ENCODE data around the gene CHSY1. TPM values are rescaled to one million over a fixed set of nuclear protein-coding genes. Genes with fewer than 3 reads are reported as not detected.

The CHSY1 gene
- total RNA-seq, 1 donor from 2014 or later: 23.3 TPM

DNA sequence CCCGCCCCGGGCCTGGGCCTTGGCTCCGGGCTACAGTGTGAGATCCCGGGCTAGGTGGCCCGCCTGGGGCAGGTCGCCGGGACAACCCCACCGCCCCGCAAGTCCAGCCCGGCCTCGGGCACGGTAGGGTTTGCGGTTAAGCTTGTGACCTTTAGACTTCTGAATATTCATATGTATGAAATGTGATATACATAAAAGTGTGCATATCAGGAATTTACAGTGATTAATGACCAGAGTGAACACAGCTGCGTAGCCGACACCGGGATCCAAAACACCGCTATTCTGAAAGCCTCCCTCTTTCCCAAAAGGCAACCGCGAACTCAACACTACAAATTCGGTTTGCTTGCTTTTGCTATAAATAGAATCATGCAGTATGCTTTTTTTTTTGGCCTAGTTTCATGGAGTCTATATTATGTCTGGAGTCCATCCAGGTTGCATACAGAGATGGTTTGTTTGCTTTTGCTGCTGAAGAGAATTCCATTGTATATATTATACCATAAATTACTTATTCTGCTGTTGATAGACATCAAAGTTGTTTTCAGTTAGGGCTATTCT is 43.8 kb upstream of the CHSY1 start:
- Mint-ChIP-seq H3K36me3 (no peaks in the 10 kb centered on the region), H3K4me3 (peak overlapping the region; percentile 100), H3K27me3 (ENCODE audit: insufficient read depth, low read depth) (no peaks in the 10 kb centered on the region), H3K27ac (no peak overlapping the region), H3K9me3 (no peaks in the 10 kb centered on the region), H3K4me1 (peaks cover 22% of the 10 kb centered on the region)
- Histone ChIP-seq H3K9me3 (ENCODE audit: low read depth) (no peaks in the 10 kb centered on the region), H3K36me3 (no peaks in the 10 kb centered on the region), H3K9ac (peak overlapping the region; percentile 41), H2AFZ (replicated peaks) (peak overlapping the region; percentile 74), H3K79me2 (ENCODE audit: low read depth) (peaks cover 51% of the 10 kb centered on the region), H4K20me1 (ENCODE audit: low read depth) (peaks cover 41% of the 10 kb centered on the region), H3K27ac (no peak overlapping the region), H3K4me2 (peak overlapping the region; percentile 83), H3K4me1 (peaks cover 7% of the 10 kb centered on the region), H3K4me3 (peak overlapping the region; percentile 94), H3F3A (ENCODE audit: low read depth) (peaks cover 10% of the 10 kb centered on the region), H3K27me3 (no peaks in the 10 kb centered on the region)
- no peak for DNase-seq (ENCODE audit: low spot score)
- TF ChIP-seq EZH2phosphoT487 (IDR thresholded peaks at IDR 0.05) (no peak), EZH2 (IDR thresholded peaks at IDR 0.05) (no peak)
- TF ChIP-seq, protein P1, sequence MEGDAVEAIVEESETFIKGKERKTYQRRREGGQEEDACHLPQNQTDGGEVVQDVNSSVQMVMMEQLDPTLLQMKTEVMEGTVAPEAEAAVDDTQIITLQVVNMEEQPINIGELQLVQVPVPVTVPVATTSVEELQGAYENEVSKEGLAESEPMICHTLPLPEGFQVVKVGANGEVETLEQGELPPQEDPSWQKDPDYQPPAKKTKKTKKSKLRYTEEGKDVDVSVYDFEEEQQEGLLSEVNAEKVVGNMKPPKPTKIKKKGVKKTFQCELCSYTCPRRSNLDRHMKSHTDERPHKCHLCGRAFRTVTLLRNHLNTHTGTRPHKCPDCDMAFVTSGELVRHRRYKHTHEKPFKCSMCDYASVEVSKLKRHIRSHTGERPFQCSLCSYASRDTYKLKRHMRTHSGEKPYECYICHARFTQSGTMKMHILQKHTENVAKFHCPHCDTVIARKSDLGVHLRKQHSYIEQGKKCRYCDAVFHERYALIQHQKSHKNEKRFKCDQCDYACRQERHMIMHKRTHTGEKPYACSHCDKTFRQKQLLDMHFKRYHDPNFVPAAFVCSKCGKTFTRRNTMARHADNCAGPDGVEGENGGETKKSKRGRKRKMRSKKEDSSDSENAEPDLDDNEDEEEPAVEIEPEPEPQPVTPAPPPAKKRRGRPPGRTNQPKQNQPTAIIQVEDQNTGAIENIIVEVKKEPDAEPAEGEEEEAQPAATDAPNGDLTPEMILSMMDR (IDR thresholded peaks at IDR 0.05): no peak

DNA sequence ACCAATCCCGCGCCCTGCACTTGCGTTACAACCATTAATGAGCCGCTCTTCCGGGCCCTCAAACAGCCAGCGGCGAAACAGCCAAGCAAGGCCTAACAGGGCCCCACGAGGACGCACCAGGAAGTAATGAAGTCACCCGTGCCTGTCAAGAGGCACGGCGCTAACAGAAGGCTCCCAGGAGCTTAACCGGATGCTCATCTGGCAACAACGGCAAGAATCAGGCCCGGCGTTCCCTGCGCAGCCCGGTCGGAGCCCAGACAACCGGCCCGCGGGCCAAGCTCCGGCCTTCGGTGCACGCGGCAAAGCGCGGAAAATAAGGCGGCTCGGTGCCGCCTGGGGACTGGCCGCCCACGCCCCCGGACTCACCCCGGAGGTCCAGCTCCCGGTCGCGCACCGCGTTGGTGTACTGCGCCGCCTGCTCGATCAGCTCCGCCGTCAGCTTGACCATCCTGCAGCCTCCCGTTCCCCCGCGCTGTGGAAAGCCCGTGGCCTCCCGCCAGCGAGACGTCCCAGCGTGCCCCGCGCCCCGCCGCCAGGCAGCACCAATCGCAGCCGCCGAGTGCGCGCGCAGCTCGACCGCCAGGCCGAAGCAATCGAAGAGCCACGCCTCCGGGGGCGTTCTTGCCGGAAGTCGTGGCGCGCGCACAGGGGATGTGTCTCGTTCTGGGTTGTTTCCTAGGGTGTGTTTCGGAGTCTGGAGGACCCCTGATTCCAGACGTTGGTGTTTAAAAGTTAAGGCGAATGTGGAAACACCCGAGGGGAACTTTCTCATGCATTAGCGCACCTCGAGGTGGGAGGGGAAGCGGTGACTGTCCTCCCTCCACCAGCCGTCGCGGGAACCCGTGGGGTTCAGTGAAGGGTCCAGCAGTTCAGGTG is 43.1 kb upstream of the CHSY1 start, which contains the start of gene SNRPA1:
Gene SNRPA1 (minus strand): TSS at position 518 of the 876 bp plus-strand sequence. CDS start 70 bp downstream, at position 448.
- Histone ChIP-seq H3K27ac (peak within 1 kb of the TSS; percentile 81), H3K9me3 (ENCODE audit: low read depth) (no peaks in the 10 kb centered on the region), H3K36me3 (no peaks in the 10 kb centered on the region), H3K79me2 (ENCODE audit: low read depth) (peaks cover 58% of the 10 kb centered on the region), H3K9ac (peak within 1 kb of the TSS; percentile 87), H4K20me1 (ENCODE audit: low read depth) (peaks cover 41% of the 10 kb centered on the region), H3F3A (ENCODE audit: low read depth) (peaks cover 10% of the 10 kb centered on the region), H3K4me2 (peak within 1 kb of the TSS; percentile 83), H3K27me3 (no peaks in the 10 kb centered on the region), H3K4me3 (peak within 1 kb of the TSS; percentile 94), H2AFZ (replicated peaks) (peak within 1 kb of the TSS; percentile 78), H3K4me1 (peaks cover 7% of the 10 kb centered on the region)
- Mint-ChIP-seq H3K4me3 (peak within 1 kb of the TSS; percentile 100), H3K36me3 (no peaks in the 10 kb centered on the region), H3K27ac (peak within 1 kb of the TSS; percentile 93), H3K27me3 (ENCODE audit: insufficient read depth, low read depth) (no peaks in the 10 kb centered on the region), H3K9me3 (no peaks in the 10 kb centered on the region), H3K4me1 (peaks cover 22% of the 10 kb centered on the region)
- peak; percentile 98 for DNase-seq (ENCODE audit: low spot score)
- TF ChIP-seq, protein P1 (IDR thresholded peaks at IDR 0.05): no peak
- TF ChIP-seq EZH2phosphoT487 (IDR thresholded peaks at IDR 0.05) (no peak), EZH2 (IDR thresholded peaks at IDR 0.05) (peak; percentile 12)

DNA sequence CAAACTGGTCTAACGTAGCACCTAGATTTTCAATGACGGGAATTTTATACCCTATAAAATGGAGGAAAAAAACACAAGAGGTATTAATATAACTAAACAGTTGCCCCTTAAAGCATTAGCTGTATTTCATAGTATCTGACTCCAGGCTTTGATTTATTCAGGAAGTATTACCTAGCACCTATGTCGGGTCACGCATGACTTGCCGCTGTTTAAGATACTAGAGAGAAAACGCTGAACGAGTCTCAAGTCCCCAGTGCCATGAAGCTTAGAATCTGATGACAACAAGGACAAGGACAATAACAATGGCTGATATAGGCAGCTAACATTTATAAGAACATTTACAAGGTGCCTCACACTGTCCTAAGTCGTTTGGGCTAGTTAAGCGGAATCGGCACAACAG is 41.3 kb upstream of the CHSY1 start:
- DNase-seq (ENCODE audit: low spot score): no peak
- H3K36me3 Mint-ChIP-seq: peaks cover 8% of the 10 kb centered on the region
- Histone ChIP-seq H3K4me1 (peaks cover 7% of the 10 kb centered on the region), H3F3A (ENCODE audit: low read depth) (peaks cover 10% of the 10 kb centered on the region), H3K36me3 (no peaks in the 10 kb centered on the region), H3K27ac (no peak overlapping the region), H2AFZ (replicated peaks) (no peak overlapping the region), H4K20me1 (ENCODE audit: low read depth) (peaks cover 53% of the 10 kb centered on the region), H3K9ac (peak overlapping the region; percentile 87), H3K79me2 (ENCODE audit: low read depth) (peaks cover 77% of the 10 kb centered on the region), H3K4me2 (peak overlapping the region; percentile 83), H3K4me3 (peak overlapping the region; percentile 94), H3K27me3 (no peaks in the 10 kb centered on the region), H3K9me3 (ENCODE audit: low read depth) (no peaks in the 10 kb centered on the region)
- H3K4me1 Mint-ChIP-seq: peaks cover 22% of the 10 kb centered on the region
- H3K27me3 Mint-ChIP-seq (ENCODE audit: insufficient read depth, low read depth): no peaks in the 10 kb centered on the region
- H3K9me3 Mint-ChIP-seq: no peaks in the 10 kb centered on the region
- no peak overlapping the region for H3K27ac Mint-ChIP-seq
- H3K4me3 Mint-ChIP-seq: peak overlapping the region; percentile 100
- TF ChIP-seq EZH2 (IDR thresholded peaks at IDR 0.05) (no peak), EZH2phosphoT487 (IDR thresholded peaks at IDR 0.05) (no peak)
- TF ChIP-seq, protein P1 (IDR thresholded peaks at IDR 0.05): no peak

All from neural progenitor cell (in vitro differentiated cells).